HG03460 (cell line): ENCODE measurements around the gene APCS.

Experiments used
- ATAC-seq: cut with Tn5 transposase; IDR thresholded peaks from one replicate; pipeline ENCODE4 v1.9.1; 2021; ENCODE audit not compliant: unreplicated experiment

APCS gene, protein sequence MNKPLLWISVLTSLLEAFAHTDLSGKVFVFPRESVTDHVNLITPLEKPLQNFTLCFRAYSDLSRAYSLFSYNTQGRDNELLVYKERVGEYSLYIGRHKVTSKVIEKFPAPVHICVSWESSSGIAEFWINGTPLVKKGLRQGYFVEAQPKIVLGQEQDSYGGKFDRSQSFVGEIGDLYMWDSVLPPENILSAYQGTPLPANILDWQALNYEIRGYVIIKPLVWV

GRCh38 chr1:159587461-159587951, at the start of gene APCS:
Gene APCS (plus strand): TSS chr1:159587826. CDS start chr1:159587922, 96 bp downstream.
- ATAC-seq, result no peak

DNA sequence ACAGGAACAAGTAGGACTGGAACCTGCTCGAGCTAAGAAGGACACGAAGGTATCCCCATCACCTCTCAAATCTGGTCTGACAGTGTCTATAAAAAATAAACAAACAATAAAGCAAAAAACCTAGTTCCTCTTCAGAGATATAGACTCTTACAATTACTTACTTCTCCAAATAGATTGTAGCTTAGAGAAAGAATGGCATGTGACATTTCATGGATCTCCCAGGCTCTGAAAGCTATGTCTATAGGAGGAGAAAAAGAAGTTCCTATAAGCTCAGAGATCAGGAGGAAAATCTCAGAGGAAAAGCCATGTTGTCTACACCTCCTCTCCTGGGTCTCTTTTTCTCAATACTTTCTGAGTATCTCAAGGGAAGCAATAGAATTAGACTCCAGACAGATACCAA, 39.5 kb upstream of the APCS start:
- ATAC-seq, result no peak

GRCh38 chr1:159554261-159554660, 33.4 kb upstream of the APCS start:
- no peak for ATAC-seq

- ATAC-seq, result no peak
These were observed 32.9 kb upstream of the APCS start for GRCh38 chr1:159554696-159555095.

- no peak for ATAC-seq
These were observed 30.7 kb upstream of the APCS start for GRCh38 chr1:159556931-159557369.

GRCh38 chr1:159560599-159560998, 27.0 kb upstream of the APCS start:
- no peak for ATAC-seq

- no peak for ATAC-seq
These were observed 26.1 kb upstream of the APCS start for GRCh38 chr1:159561497-159561896.

DNA sequence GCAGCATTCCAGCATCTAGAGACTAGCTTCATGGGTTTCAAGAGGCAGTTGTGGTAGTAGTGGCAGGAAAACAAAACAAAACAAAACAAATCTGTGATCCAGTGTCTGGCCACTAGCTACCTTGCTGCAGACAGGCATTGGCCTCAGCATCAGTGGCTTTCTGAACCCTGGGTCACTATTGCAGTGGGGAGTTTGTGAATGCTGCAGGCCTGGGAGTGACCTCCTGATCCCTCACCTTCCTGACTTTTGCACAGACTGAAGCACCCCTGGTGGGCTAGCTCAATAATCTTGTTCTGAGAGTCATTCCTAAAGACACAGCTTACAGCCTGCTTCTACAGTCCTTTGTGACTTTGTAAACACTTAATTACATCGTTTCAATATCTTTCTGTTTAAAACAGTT, 24.9 kb upstream of the APCS start:
- no peak for ATAC-seq

DNA sequence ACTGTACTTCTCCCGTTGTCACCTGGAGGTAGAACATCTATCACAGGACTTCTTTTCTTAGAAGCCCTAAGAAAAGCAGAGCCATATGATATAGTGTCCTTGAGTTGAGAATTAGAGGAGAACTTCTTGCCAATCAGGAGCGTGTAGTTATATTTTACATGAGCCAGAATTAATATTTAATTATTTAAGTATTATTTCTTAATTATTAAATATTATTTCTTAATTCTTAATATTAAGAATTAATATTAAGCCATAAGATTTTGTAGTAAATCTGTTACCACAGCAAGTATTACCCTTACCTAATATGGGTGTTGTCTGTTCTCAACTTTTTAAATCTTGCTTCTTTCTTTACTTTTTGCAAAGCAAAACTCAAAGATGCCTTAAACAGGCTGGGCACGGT, 10.2 kb upstream of the APCS start:
- ATAC-seq, result no peak

- ATAC-seq, result no peak
These were observed 7.3 kb upstream of the APCS start for GRCh38 chr1:159580340-159580739.

- ATAC-seq, result no peak
These were observed 6.2 kb upstream of the APCS start for GRCh38 chr1:159581422-159581821.

GRCh38 chr1:159584536-159584935, 3.1 kb upstream of the APCS start:
- no peak for ATAC-seq

DNA sequence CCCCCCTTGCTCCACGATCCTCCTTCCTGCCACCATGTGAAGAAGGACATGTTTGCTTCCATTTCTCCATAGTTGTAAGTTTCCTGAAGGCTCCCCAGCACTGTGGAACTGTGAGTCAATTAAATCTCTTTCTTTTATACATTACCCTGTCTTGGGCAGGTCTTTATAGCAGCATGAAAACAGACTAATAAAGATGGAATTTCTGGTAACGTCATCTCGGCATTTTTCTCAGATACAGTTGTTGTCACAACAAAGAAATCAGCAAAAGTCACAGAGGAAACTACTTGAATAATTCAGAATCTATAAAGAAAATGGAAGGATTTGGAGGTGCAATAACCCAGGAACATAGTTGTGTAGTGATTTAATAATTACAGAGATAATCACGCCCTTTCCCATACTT, 4.4 kb downstream of the APCS start:
- ATAC-seq, result no peak

GRCh38 chr1:159594625-159595405, 7.2 kb downstream of the APCS start:
- ATAC-seq, result no peak

DNA sequence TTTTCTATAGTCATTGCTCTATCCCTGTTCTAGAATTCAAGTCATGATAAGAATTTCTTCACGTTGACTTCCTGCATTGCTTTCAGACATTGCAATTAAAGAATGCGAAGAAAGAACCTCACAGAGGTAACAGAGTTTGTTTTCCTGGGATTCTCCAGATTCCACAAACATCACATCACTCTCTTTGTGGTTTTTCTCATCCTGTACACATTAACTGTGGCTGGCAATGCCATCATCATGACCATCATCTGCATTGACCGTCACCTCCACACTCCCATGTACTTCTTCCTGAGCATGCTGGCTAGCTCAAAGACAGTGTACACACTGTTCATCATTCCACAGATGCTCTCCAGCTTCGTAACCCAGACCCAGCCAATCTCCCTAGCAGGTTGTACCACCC, 10.6 kb downstream of the APCS start:
- no peak for ATAC-seq

GRCh38 chr1:159600894-159601293, 13.3 kb downstream of the APCS start:
- no peak for ATAC-seq

DNA sequence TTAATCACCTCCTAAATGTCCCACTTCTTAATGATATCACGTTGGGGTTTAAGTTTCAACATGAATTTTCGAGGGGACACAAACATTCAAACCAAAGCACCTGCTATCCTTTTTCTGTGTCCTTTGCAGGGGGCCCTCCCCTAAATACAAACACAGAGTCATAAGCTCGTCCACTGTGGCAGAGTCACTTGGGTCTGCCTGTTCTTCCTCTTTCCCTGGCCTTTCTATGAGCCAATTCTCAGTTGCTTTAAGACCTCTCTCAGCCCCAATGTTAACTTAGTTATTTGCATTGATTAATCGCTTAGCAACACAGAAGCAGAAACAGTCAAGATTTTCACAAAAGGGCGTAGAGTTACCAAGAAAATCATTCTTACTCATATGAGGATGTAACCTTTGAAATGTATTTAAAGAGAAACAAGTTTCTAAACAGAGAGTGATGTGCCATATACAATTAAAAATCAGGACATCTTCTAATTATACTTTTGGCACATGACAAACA, 14.9 kb downstream of the APCS start:
- ATAC-seq, result no peak

DNA sequence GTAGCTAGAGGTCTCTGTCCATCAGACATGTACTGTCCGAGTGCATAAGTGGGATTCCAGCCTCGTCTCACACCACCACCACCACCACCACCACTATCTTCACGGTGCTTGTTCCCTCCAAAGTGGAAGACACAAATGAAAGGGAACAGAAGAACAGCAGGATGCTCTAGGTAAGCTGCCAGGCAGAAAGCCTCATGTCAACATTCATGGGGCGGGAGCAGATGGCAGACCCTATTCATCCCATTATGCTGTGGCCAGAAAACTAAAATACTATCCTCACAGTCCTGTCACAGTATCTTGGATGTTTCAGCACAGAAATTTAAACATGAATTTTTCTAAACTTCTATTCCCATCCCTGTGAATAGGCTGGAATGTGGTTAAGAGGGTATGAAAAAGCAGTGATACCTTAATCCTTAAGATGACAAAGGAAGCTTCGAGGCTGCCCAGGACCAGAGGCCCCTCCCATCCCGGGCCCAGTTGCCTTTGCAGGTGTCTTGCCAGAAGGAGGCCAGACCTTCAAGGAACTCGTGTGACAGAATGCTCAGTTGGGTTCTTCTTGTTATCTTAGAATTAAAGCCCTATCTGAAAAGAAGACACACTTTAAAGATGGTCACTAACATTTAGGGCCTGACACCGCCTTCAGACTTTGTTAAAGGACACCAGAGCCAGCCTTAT, 24.7 kb downstream of the APCS start:
- ATAC-seq, result no peak

DNA sequence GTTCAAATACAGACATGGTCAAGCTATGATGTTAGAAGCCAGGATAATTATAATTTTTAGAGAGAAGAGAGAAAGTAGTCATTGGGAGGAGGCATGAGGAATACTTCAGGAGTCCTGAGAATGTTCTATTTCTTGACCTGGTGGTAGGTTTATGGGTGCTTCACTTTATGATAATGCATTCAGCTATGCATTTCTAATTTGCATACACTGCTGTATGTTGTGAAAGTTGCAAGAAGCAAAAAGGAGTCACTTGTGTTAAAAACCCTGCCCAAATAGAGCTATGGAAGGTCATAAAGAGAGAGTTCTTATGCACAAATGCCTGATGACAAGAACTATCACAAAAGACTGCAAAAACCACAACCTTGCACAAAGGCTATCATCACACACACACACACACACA, 45.3 kb downstream of the APCS start:
- ATAC-seq, result no peak
